ENCODE results near the gene PCK2. TPM values are rescaled to one million over a fixed set of nuclear protein-coding genes. Genes with fewer than 3 reads are reported as not detected.

Gene PCK2
- total and polyA plus RNA-seq, 4 donors: 8.9 to 91.7 (median 38.2) TPM

DNA sequence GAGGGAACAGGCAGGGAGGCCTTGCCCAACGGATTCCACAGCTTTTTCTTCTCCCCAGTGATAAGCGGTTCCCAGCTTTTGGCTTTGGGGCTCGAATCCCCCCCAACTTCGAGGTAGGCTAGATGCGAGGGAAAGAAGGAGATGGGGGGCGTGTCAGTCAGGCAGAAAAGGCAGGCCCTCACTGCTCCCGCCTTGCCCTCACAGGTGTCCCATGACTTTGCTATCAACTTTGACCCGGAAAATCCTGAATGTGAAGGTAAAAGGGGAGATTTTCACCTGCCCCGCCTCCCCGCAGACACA is 17.9 kb upstream of the PCK2 start:
- H3K9me3 ChIP-seq (ENCODE audit: control insufficient read depth in 4 of 4, insufficient read depth in 3 of 4, low read length in 3 of 4): no peaks in the 10 kb centered on the region
- H3K9ac ChIP-seq (ENCODE audit: insufficient read depth in 1 of 2, low read length in 2 of 2): no peak overlapping the region
- DNase-seq (no peak), ATAC-seq (ENCODE audit: insufficient read depth, low FRiP score) (no peak)
- peaks cover 0 to 9% (median 3%) of the 10 kb centered on the region in 5 donors for H3K4me1 ChIP-seq (ENCODE audit: control insufficient read depth in 5 of 5, insufficient read depth in 5 of 5, low read length in 5 of 5)
- H3K4me3 ChIP-seq: no peak overlapping the region
- no peaks in the 10 kb centered on the region for H3K36me3 ChIP-seq (ENCODE audit: control insufficient read depth in 4 of 4, insufficient read depth in 4 of 4, low read length in 4 of 4)
- no peak overlapping the region for H3K27ac ChIP-seq (ENCODE audit: low read depth in 1 of 2, low read length in 1 of 2)
- TF ChIP-seq, protein P1, sequence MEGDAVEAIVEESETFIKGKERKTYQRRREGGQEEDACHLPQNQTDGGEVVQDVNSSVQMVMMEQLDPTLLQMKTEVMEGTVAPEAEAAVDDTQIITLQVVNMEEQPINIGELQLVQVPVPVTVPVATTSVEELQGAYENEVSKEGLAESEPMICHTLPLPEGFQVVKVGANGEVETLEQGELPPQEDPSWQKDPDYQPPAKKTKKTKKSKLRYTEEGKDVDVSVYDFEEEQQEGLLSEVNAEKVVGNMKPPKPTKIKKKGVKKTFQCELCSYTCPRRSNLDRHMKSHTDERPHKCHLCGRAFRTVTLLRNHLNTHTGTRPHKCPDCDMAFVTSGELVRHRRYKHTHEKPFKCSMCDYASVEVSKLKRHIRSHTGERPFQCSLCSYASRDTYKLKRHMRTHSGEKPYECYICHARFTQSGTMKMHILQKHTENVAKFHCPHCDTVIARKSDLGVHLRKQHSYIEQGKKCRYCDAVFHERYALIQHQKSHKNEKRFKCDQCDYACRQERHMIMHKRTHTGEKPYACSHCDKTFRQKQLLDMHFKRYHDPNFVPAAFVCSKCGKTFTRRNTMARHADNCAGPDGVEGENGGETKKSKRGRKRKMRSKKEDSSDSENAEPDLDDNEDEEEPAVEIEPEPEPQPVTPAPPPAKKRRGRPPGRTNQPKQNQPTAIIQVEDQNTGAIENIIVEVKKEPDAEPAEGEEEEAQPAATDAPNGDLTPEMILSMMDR (IDR thresholded peaks at IDR 0.05; ENCODE audit: control extremely low read depth, extremely low read depth): no peak
- peaks cover 0 to 12% (median 12%) of the 10 kb centered on the region in 3 donors for H3K27me3 ChIP-seq (ENCODE audit: control insufficient read depth in 3 of 3, insufficient read depth in 3 of 3, low read length in 2 of 3)
- WGBS, 2 donors: 89 to 94% methylated on average over 10 of the region's 10 CpGs

DNA sequence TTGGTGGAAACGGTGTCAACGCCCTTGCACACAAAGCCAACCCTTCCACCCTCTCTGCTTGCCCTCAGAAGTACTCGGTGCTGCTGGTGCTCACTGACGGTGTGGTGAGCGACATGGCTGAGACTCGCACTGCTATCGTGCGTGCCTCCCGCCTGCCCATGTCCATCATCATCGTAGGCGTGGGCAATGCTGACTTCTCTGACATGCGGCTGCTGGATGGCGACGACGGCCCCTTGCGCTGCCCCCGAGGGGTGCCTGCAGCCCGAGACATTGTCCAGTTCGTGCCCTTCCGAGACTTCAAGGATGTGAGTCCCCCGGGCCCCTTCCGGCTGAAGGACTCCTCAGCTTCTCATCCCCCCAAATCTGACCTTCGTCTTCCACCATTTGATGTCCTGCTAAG is 17.0 kb upstream of the PCK2 start:
- no peak overlapping the region for H3K9ac ChIP-seq (ENCODE audit: insufficient read depth in 1 of 2, low read length in 2 of 2)
- 92 to 94% methylated on average over 23 of the region's 23 CpGs for WGBS, 2 donors
- ATAC-seq (ENCODE audit: insufficient read depth, low FRiP score) (no peak), DNase-seq (no peak)
- H3K9me3 ChIP-seq (ENCODE audit: control insufficient read depth in 4 of 4, insufficient read depth in 3 of 4, low read length in 3 of 4): no peaks in the 10 kb centered on the region
- TF ChIP-seq, protein P1 (IDR thresholded peaks at IDR 0.05; ENCODE audit: control extremely low read depth, extremely low read depth): no peak
- peaks cover 0 to 9% (median 3%) of the 10 kb centered on the region in 5 donors for H3K4me1 ChIP-seq (ENCODE audit: control insufficient read depth in 5 of 5, insufficient read depth in 5 of 5, low read length in 5 of 5)
- no peak overlapping the region for H3K27ac ChIP-seq (ENCODE audit: low read depth in 1 of 2, low read length in 1 of 2)
- no peak overlapping the region for H3K4me3 ChIP-seq
- no peaks in the 10 kb centered on the region for H3K36me3 ChIP-seq (ENCODE audit: control insufficient read depth in 4 of 4, insufficient read depth in 4 of 4, low read length in 4 of 4)
- peaks cover 0 to 12% (median 7%) of the 10 kb centered on the region in 3 donors for H3K27me3 ChIP-seq (ENCODE audit: control insufficient read depth in 3 of 3, insufficient read depth in 3 of 3, low read length in 2 of 3)

DNA sequence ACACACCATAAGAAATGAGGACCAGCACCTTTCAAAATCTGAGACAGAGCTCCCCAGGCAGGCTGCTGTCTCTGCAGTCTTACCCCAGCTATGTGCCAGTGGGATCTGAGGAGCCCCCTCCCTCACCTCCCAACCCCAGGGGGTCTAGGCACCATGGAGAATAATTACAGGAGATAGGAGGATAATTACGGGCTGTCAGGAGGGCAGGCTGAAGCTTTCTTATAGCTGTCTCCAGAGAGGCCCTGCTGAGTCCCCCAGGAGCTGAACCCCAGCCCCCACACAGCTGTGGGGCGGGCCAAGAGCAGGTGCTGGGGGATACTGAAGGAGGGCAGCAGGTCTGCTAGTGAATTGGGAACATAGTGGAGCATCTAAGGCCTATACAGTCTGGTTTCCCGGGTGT is 16.0 kb upstream of the PCK2 start:
- H3K27ac ChIP-seq (ENCODE audit: low read depth in 1 of 2, low read length in 1 of 2): no peak overlapping the region
- no peak overlapping the region for H3K9ac ChIP-seq (ENCODE audit: insufficient read depth in 1 of 2, low read length in 2 of 2)
- H3K9me3 ChIP-seq (ENCODE audit: control insufficient read depth in 4 of 4, insufficient read depth in 3 of 4, low read length in 3 of 4): no peaks in the 10 kb centered on the region
- ATAC-seq (ENCODE audit: insufficient read depth, low FRiP score) (no peak), DNase-seq (no peak)
- TF ChIP-seq, protein P1 (IDR thresholded peaks at IDR 0.05; ENCODE audit: control extremely low read depth, extremely low read depth): no peak
- H3K27me3 ChIP-seq (ENCODE audit: control insufficient read depth in 3 of 3, insufficient read depth in 3 of 3, low read length in 2 of 3): peaks cover 0 to 12% (median 9%) of the 10 kb centered on the region in 3 donors
- H3K4me3 ChIP-seq: no peak overlapping the region
- H3K36me3 ChIP-seq (ENCODE audit: control insufficient read depth in 4 of 4, insufficient read depth in 4 of 4, low read length in 4 of 4): no peaks in the 10 kb centered on the region
- H3K4me1 ChIP-seq (ENCODE audit: control insufficient read depth in 5 of 5, insufficient read depth in 5 of 5, low read length in 5 of 5): peaks cover 0 to 9% (median 3%) of the 10 kb centered on the region in 5 donors
- 83 to 90% methylated on average over 3 of the region's 3 CpGs for WGBS, 2 donors

DNA sequence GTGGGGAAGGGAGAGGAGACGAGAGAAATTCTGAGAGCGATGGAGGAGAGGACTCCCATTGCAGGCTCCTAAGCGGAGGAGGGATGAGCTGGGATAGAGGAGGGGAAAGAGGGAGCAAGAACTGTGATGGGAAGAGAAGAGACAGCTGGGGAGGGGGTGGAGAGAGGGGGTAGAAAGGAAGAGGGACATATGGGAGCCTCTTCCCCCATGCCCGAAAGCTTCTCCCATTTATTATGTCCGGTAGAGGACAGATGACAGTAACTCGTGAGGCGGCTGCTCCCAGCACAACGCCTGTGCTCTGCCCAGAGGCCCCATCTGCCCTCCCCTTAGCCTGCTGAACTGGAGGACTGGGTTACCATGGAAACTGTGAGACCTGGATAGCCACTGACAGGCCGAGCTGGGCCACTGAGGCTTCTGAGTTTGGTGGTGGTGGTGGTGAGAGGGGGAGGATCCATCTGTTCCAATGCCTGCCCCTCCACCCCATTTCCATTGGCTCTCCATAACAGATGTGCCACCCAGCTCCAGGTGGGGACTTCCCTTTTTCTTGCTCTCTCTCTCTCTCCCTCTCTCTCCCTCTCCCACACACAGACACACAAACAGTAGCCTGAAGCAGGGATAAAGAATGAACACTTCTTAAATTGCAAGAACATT is 14.5 kb upstream of the PCK2 start:
- WGBS, 2 donors: 84 to 88% methylated on average over 9 of the region's 9 CpGs
- ATAC-seq (ENCODE audit: insufficient read depth, low FRiP score) (no peak), DNase-seq (no peak)

More for the DNA sequence above, 14.5 kb upstream of the PCK2 start:
- Histone ChIP-seq H3K9ac (ENCODE audit: insufficient read depth in 1 of 2, low read length in 2 of 2) (no peak overlapping the region), H3K27ac (ENCODE audit: low read depth in 1 of 2, low read length in 1 of 2) (no peak overlapping the region), H3K36me3 (ENCODE audit: control insufficient read depth in 4 of 4, insufficient read depth in 4 of 4, low read length in 4 of 4) (no peaks in the 10 kb centered on the region), H3K4me3 (no peak overlapping the region), H3K4me1 (ENCODE audit: control insufficient read depth in 5 of 5, insufficient read depth in 5 of 5, low read length in 5 of 5) (peaks cover 0 to 9% (median 3%) of the 10 kb centered on the region in 5 donors), H3K27me3 (ENCODE audit: control insufficient read depth in 3 of 3, insufficient read depth in 3 of 3, low read length in 2 of 3) (peaks cover 0 to 14% (median 12%) of the 10 kb centered on the region in 3 donors), H3K9me3 (ENCODE audit: control insufficient read depth in 4 of 4, insufficient read depth in 3 of 4, low read length in 3 of 4) (no peaks in the 10 kb centered on the region)
- TF ChIP-seq, protein P1 (IDR thresholded peaks at IDR 0.05; ENCODE audit: control extremely low read depth, extremely low read depth): no peak

All from lung (tissue), 12 donors.